Parathyroid adenoma (tissue), 2 donors: ENCODE measurements around the gene MEST.
"Not testable (repeated sequence)": the region's sequence is repeated elsewhere in the genome, so short reads cannot be mapped to it uniquely, and the experiment has no call there.

Source experiments
- H2AFZ ChIP-seq: fragments of 300-600 bp; sonication (generic); one replicate; pipeline ENCODE4 v1.7.0; 2017; ENCODE audit warnings: antibody characterized with exemption, mild to moderate bottlenecking
- H3K27ac ChIP-seq: fragments of 300-600 bp; sonication (generic); one replicate; pipeline ENCODE4 v1.7.0; 2017
- H3K27me3 ChIP-seq: fragments of 300-600 bp; sonication (generic); one replicate; pipeline ENCODE4 v1.7.0; 2017; ENCODE audit warnings: low read length; ENCODE audit not compliant: control insufficient read depth, insufficient read depth
- H3K36me3 ChIP-seq: fragments of 300-600 bp; sonication (generic); one replicate; pipeline ENCODE4 v1.7.0; 2017; ENCODE audit warnings: low read length; ENCODE audit not compliant: control insufficient read depth, insufficient read depth
- H3K4me1 ChIP-seq: fragments of 300-600 bp; sonication (generic); one replicate; pipeline ENCODE4 v1.7.0; 2017; ENCODE audit warnings: control low read depth
- H3K4me2 ChIP-seq: fragments of 300-600 bp; sonication (generic); one replicate; pipeline ENCODE4 v1.7.0; 2017; ENCODE audit warnings: low read length
- H3K4me3 ChIP-seq: fragments of 300-600 bp; sonication (generic); one replicate; pipeline ENCODE4 v1.7.0; 2017; ENCODE audit warnings: low read depth, low read length
- H3K79me2 ChIP-seq: fragments of 300-600 bp; sonication (generic); one replicate; pipeline ENCODE4 v1.7.0; 2017; ENCODE audit warnings: control low read depth
- H3K9ac ChIP-seq: fragments of 300-600 bp; sonication (generic); one replicate; pipeline ENCODE4 v1.7.0; 2017; ENCODE audit warnings: mild to moderate bottlenecking
- H3K9me3 ChIP-seq: fragments of 300-600 bp; sonication (generic); one replicate; pipeline ENCODE4 v1.7.0; 2017; ENCODE audit warnings: low read length; ENCODE audit not compliant: control insufficient read depth
- CTCF ChIP-seq: fragments of 300-600 bp; sonication (generic); IDR thresholded peaks from one replicate; pipeline ENCODE4 v1.7.0; 2017; ENCODE audit warnings: antibody characterized with exemption, mild to moderate bottlenecking
- donor health status: primary hyperparathyroidism.

Gene MEST

GRCh38 chr7:130513447-130513846, 21.6 kb downstream of the MEST start:
- Histone ChIP-seq H3K4me3 (no peak overlapping the region), H2AFZ (no peak overlapping the region), H3K36me3 (no peaks in the 10 kb centered on the region), H3K27ac (no peak overlapping the region), H3K9me3 (no peaks in the 10 kb centered on the region), H3K4me1 (no peaks in the 10 kb centered on the region), H3K79me2 (no peaks in the 10 kb centered on the region), H3K9ac (no peak overlapping the region), H3K4me2 (no peak overlapping the region), H3K27me3 (no peaks in the 10 kb centered on the region)
- TF ChIP-seq CTCF, result no peak

DNA sequence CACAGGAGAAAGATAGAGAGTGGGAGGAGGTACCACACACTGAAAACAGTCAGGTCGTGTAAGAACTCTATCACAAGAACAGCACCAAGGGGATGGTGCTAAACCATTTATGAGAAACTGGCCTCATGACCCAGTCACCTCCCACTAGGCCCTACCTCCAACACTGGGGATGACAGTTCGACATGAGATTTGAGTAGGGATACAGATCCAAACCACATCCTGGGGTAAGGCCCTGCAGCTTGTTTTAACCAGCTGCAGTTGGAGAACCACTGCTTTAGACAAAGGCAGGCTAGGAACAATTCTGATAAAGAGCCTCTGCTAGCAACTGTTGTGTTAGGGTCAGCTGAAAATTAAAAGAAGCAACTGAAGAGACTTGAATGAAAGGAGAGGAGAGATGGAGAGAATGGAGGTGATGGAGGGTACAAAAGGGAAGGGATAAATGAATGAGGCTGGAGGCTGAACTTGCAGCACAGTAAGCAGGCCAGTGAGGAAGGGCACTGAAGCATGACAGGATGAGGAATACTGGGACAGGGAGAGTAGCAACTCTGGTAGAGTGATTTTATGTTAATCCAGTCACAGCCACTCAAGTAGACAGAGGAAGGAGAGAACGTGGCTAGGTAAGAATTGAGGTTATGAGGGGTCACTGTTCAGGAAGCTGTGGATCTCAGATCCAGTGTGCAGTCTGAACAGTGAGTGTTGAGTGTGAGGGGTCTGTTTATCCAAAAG, 23.6 kb downstream of the MEST start:
- H3K9ac ChIP-seq, result no peak overlapping the region
- no peaks in the 10 kb centered on the region for H3K79me2 ChIP-seq
- TF ChIP-seq CTCF, result no peak
- no peaks in the 10 kb centered on the region for H3K9me3 ChIP-seq
- H3K4me3 ChIP-seq, result no peak overlapping the region
- no peaks in the 10 kb centered on the region for H3K27me3 ChIP-seq
- no peaks in the 10 kb centered on the region for H3K36me3 ChIP-seq
- no peaks in the 10 kb centered on the region for H3K4me1 ChIP-seq
- H3K4me2 ChIP-seq, result no peak overlapping the region
- H3K27ac ChIP-seq, result no peak overlapping the region
- no peak overlapping the region for H2AFZ ChIP-seq

DNA sequence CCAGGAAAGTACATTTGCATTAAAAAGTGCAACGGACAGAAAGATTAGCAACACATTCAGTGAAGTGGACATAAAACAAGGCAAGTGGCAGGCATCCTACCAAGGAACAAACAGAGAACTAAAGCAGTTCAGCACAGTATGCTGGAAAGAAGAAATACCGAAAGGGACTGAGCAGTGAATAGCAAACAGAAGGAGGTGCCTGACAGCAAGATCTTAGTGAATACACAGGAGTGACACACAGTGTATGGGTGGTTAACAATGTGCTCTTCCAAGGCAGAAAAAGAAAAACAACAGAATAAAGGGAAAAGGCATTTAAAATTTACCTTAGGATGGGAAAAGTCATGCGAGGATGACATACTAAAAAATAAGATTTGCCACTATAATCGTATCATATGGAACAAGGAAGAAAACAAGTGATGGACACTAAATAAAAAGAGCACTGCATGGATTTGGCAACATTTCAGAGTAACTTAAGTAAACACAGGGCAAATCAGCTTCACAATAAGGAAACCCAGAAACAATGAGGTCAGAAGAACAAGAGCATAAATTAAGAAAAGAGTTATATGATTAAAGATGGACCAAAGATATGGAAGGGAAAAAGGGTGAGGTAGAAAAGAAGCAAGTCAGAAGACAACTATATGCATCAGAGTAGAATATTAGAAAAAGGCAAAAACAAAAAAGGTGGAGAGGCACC, 29.5 kb downstream of the MEST start:
- Histone ChIP-seq H3K36me3 (no peaks in the 10 kb centered on the region), H3K9ac (no peak overlapping the region), H3K4me2 (no peak overlapping the region), H2AFZ (no peak overlapping the region), H3K4me1 (no peaks in the 10 kb centered on the region), H3K9me3 (no peaks in the 10 kb centered on the region), H3K27ac (no peak overlapping the region), H3K79me2 (no peaks in the 10 kb centered on the region), H3K4me3 (no peak overlapping the region), H3K27me3 (no peaks in the 10 kb centered on the region)
- TF ChIP-seq CTCF, result no peak

DNA sequence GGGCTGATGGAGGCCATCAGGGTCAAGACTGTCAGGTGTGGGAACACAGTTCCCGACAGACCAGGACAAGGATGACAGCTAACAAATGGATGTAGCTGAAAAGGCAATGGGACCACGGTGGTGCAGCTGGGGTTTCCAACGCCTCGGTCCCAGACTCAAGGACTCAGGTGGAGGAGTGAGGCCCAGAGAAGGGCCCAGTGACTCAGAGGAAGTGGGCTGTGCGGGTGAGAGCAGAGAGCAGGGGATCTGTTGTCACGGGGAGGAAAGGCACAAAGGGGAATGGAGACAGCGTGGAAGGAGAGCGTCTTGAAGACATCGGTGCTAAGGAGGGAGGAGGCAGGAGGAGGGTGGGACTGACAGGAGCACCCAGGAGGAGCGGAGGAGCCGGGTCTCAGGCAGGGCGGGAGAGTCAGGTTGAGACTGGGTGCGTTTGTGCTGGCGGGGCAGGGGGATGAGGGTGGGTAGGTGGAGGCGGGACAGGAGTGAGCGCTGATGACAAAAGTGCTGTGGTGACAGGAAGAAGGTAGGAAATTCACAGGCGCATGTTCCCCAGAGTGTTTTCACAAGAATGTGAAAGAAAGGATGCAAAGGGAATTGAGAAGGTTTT, 31.7 kb downstream of the MEST start:
- not testable (repeated sequence) for H3K4me2 ChIP-seq, H3K4me3 ChIP-seq

GRCh38 chr7:130524628-130525027, 32.7 kb downstream of the MEST start:
- Histone ChIP-seq H3K27me3 (no peaks in the 10 kb centered on the region), H3K4me2 (no peak overlapping the region), H3K4me3 (no peak overlapping the region), H3K9ac (no peak overlapping the region), H3K9me3 (no peaks in the 10 kb centered on the region), H3K27ac (no peak overlapping the region), H3K36me3 (no peaks in the 10 kb centered on the region), H2AFZ (no peak overlapping the region), H3K79me2 (no peaks in the 10 kb centered on the region), H3K4me1 (no peaks in the 10 kb centered on the region)
- TF ChIP-seq CTCF, result no peak

More for the DNA sequence above, 31.7 kb downstream of the MEST start:
- not testable (repeated sequence) for H3K36me3 ChIP-seq, H3K9ac ChIP-seq, H2AFZ ChIP-seq, H3K9me3 ChIP-seq, H3K27ac ChIP-seq, H3K4me1 ChIP-seq, H3K27me3 ChIP-seq, H3K79me2 ChIP-seq

DNA sequence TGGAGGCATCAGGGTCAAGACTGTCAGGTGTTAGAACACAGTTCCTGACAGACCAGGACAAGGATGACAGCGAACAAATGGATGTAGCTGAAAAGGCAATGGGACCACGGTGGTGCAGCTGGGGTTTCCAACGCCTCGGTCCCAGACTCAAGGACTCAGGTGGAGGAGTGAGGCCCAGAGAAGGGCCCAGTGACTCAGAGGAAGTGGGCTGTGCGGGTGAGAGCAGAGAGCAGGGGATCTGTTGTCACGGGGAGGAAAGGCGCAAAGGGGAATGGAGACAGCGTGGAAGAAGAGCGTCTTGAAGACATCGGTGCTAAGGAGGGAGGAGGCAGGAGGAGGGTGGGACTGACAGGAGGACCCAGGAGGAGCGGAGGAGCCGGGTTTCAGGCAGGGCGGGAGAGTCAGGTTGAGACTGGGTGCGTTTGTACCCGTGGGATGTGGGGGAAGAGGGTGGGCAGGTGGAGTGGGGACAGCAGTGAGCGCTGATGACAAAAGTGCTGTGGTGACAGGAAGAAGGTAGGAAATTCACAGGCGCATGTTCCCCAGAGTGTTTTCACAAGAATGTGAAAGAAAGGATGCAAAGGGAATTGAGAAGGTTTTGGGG, 36.0 kb downstream of the MEST start:
- H3K79me2 ChIP-seq, H3K27ac ChIP-seq, H3K27me3 ChIP-seq, H3K4me1 ChIP-seq, H3K9me3 ChIP-seq, H3K9ac ChIP-seq, H3K36me3 ChIP-seq, H3K4me3 ChIP-seq, H3K4me2 ChIP-seq, H2AFZ ChIP-seq: not testable (repeated sequence)
